Panc1 (cell line): ENCODE data around the gene SRCAP.
A peak's percentile ranks its signal among the peaks of the same experiment; 100 is the strongest.

ENCODE experiments used
- CTCF ChIP-seq: fragments of 450-650 bp; IDR thresholded peaks from 2 replicates; pipeline ENCODE4 v1.5.1; 2017; ENCODE audit warnings: mild to moderate bottlenecking
- POLR2AphosphoS5 ChIP-seq: IDR thresholded peaks from 2 replicates; pipeline ENCODE4 v1.6.1; 2012; ENCODE audit warnings: mild to moderate bottlenecking, low read depth, low read length, moderate library complexity
- REST ChIP-seq, 2 experiments: IDR thresholded peaks; 2 replicates each; pipeline ENCODE4 v1.6.1; 2011 to 2012; ENCODE audit warnings: low read depth in 2 of 2, control low read depth in 1 of 2, low read length in 1 of 2, mild to moderate bottlenecking in 1 of 2, moderate library complexity in 1 of 2; ENCODE audit not compliant: insufficient read depth in 1 of 2
- SIN3A ChIP-seq: IDR thresholded peaks from 2 replicates; pipeline ENCODE4 v1.6.1; 2012; ENCODE audit warnings: low read depth, mild to moderate bottlenecking, low read length, moderate library complexity, borderline replicate concordance; ENCODE audit not compliant: insufficient read depth
- TCF7L2 ChIP-seq: IDR thresholded peaks from 2 replicates; pipeline ENCODE4 v1.6.1; 2011; ENCODE audit warnings: mild to moderate bottlenecking, low read depth, low read length, inconsistent platforms

GRCh38 chr16:30761928-30762902 lies 63.2 kb downstream of the SRCAP start, which contains the start of the genes CFAP119 and RNF40:
- TF ChIP-seq CTCF (no peak), REST (IDR thresholded peaks at IDR 0.05; ENCODE audit: insufficient read depth in 1 of 2, low read depth in 2 of 2, low read length in 1 of 2) (no peak), POLR2AphosphoS5 (peak; percentile 83; the same call in 1 of the 2 replicates), TCF7L2 (no peak), SIN3A (peak; percentile 97)
